GM18858 (cell line): ENCODE results near the gene C6orf120.

Experiments used
- ATAC-seq: cut with Tn5 transposase; IDR thresholded peaks from one replicate; pipeline ENCODE4 v1.9.1; 2021; ENCODE audit not compliant: unreplicated experiment

The C6orf120 gene

GRCh38 chr6:169701954-169702839, at the start of gene C6orf120, which contains the start of gene WDR27:
Gene C6orf120 (plus strand): TSS chr6:169702126. CDS start chr6:169702460, 334 bp downstream.
Gene WDR27 (minus strand): TSS chr6:169702029. CDS start chr6:169689005, 13,024 bp downstream.
- ATAC-seq = peak; percentile 91

- ATAC-seq = no peak
Observed at GRCh38 chr6:169652896-169653295, 49.0 kb upstream of the C6orf120 start.

DNA sequence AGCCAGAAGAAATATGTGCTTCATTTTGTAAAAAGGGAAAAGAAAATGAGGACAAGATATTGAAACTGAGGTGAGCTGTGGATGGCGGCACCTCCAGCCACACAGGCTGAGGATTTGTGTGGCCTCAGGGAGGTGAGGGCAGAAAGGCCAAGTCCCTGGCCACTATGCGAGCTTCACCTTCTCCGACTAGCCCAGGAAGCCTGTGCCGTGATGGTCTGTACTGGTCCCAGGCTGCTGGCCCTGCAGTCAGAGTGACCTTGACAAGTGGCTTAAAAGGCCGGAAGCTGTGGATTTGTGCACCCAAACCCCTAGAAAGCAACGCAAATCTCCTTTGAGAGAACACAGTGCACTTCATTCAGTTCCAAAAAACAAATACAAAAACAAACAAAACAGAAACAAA, 48.2 kb upstream of the C6orf120 start:
- ATAC-seq = no peak

DNA sequence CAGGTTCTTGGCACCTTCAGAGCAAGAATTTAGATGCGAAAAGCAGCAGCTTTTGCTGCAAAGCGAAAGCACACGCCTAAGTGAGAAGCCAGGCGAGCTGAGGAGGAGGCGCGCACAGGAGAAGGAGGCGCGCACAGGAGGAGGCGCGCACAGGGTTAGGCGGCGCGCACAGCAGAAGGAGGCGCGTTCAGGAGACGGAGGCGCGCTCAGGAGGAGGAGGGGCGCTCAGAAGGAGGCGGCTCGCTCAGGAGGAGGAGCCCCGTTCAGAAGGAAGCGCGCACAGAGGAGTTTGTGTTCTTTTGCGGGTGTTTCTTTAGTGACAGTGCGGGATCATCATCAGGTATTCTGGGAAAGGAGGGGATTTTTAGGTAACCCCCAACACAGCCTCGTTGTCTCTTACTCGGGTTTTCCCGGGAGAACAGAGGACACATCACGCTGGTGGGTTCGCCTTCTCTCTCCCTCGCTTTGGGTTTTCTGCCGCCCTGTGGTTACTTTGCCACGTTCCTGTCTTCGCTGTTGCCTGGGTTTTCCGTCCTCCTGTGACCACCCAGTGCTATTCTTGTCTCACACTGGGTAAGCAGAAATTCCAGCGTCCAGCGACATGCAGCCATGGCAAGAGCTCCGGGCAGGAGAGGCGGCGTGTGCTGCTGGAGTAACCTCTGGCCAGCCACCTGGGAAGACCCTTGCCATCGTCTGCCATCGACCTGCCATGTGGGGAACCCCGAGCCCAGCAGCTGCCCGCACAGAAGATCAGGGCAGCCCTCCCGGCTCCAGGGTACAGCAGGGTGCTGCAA, 47.1 kb upstream of the C6orf120 start:
- ATAC-seq = peak; percentile 86

DNA sequence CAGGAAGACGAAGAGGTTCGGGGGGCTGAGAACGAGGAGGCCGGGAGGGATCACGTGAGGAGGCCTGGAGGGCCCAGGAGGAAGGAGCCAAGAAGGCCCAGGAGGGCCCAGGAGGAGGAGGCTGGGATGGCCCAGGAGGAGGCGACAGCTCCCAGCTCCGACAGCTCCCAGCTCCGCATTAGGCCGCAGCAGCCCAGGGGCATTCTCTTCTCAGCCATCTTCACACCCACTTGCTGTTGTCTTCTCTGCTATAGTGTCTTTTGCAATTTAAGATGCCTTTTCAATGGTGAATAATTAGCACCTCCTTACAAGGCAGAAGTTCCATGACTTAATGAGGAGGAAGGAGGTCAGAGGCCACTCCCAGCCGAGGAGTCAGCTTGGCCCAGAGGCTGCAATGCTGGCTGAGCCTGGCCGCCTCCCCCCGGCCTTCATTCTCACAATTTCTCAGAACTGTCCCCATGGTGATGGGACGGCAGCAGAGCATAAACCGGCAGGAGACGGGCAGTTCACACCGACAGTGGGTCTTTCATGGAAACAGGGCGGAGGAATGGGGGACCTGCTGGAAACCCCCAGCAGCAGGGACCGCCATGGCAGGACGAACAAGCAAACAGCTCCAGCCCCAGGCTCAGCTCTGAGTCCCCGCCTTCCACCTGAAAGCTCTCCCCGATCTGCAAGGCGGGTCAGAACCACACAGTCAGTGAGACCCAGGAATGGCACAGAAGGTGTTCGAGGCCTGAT, 45.2 kb upstream of the C6orf120 start:
- ATAC-seq = no peak

- no peak for ATAC-seq
Observed at GRCh38 chr6:169657284-169657610, 44.7 kb upstream of the C6orf120 start.

- no peak for ATAC-seq
Observed at GRCh38 chr6:169659820-169660610, 41.9 kb upstream of the C6orf120 start.

GRCh38 chr6:169660751-169661390, 41.1 kb upstream of the C6orf120 start:
- no peak for ATAC-seq

GRCh38 chr6:169661391-169661756, 40.6 kb upstream of the C6orf120 start:
- ATAC-seq = no peak

DNA sequence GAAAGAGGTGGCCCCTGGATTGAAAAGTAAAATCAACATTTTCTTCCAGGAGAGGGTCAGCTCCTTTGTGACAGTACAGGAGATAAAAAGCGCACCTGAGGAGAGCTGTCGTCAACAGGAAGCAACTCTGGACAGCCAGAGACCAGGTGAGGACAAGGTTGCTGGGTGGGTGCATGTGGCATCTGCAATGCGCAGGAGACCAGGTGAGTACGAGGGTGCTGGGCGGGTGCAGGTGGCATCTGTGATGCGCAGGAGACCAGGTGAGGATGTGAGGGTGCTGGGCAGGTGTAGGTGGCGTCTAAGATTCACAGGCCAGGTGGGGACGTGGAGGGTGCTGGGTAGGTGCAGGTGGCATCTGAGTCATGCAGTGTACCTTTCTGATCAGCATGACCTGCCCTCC, 38.5 kb upstream of the C6orf120 start:
- no peak for ATAC-seq

- no peak for ATAC-seq
Observed at GRCh38 chr6:169664227-169664626, 37.7 kb upstream of the C6orf120 start.

DNA sequence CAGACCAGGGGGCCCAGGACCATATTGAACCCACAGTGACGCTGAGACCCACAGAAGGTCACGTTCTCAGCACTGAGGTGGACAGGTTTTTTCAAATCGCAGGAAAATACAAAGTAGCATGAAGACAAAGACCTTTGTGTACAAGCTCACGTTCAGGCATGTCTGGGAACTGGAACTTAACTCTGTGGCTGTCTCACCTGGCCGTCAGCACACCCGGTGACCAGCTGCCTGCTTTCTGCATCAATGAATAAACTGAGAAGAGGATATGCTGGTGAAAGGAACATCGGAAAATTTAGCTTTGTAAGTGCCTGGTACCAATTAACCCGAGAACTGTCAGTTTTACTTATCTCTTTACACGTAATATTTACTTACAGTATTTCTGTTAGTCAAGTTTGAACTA, 36.6 kb upstream of the C6orf120 start:
- no peak for ATAC-seq

DNA sequence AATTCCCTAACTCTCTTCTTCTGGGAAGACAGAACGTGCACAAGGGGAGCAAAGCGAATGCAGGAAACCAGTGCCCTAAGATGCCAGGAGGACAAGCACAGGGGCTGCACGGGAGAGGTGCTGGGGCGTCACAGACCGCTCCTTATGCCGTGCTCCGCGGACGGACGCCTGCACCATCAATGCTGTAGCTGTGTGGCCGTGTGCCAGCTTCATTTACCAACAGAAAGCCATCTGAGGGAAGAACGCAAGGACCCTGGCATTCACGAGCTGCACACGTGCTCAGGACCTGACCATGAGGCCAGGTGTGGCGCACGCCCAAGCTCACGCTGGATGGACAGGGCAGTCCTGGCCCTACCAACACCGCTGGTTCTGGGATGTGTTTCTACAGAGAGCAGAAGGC, 35.5 kb upstream of the C6orf120 start:
- no peak for ATAC-seq

- no peak for ATAC-seq
Observed at GRCh38 chr6:169667716-169668115, 34.2 kb upstream of the C6orf120 start.

GRCh38 chr6:169668203-169668847, 33.6 kb upstream of the C6orf120 start:
- ATAC-seq = no peak

GRCh38 chr6:169669147-169669546, 32.8 kb upstream of the C6orf120 start:
- no peak for ATAC-seq

DNA sequence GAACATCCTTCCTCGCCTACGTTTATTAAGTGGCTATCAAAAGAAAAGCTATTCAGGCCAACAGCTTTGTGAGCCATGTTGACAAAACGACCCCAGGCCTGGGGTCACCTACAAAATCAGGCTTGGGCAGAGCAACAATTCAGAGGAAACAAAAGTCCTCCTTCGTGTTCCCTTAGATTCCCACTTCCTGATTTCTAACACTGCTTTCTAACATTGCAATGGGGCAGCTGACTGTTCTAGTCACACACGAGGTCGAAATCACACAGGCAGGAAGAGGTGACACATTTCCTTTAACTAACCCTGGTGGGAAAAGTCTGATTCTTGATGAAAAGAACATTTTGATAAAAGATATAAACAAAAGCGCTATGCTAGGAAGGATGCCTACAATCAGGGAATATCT, 32.0 kb upstream of the C6orf120 start:
- no peak for ATAC-seq

DNA sequence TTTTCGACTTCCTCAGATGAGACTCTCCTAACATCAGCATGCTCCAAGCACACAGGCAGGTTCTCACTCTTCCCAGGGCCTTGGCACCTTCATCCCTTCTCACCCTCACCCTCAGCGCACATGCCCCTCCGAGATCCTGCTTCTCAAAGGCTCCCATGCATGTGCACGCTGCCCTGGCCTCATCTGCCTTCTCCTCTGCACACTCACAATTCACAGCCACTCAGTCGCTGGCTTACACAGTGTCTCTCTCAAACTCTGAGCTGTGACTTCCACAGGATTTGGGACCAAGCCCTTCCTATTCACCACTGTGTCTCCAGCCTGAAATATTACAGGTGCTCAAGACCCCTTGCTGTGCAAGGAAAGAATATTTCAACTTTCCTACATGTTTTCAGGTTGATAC, 30.4 kb upstream of the C6orf120 start:
- ATAC-seq = no peak

DNA sequence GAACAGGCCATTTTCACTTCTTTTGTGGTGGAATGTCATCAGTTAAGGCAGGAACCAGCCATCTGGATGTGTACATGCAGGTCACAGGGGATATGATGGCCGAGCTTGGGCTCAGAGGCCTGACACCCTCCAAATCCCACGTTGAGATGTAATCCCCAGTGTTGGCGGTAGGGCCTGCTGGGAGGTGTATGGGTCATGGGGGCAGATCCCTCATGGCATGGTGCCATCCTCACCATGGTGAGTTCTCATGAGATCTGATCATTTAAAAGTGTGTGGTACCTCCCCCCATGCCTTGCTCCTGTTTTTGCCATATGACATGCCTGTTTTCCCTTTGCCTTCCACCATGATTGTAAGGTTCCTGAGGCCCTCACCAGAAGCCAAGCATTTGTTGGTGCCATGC, 26.9 kb upstream of the C6orf120 start:
- ATAC-seq = no peak

DNA sequence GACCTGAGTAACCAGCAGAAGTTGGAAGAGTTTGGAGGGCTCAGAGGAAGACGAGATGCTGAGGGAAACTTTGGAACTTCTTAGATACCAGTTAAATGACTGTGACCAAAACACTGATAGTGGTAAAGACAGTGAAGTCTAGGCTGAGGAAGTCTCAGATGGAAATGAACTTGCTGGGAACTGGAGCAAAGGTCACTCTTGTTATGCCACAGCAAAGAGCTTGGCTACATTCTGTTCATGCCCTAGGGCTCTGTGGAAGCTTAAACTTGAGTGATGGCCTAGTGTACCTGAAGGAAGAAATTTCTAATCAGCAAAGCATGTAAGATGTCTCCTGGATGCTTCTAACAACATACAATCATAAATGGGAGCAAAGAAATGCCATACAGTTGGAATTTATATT, 24.8 kb upstream of the C6orf120 start:
- no peak for ATAC-seq
